ENCODE results near the gene DQX1.

DQX1 gene

GRCh38 chr2:74540291-74540690 is 14.3 kb upstream of the DQX1 start:
- no peak for DNase-seq (ENCODE audit: low read depth)
- TF ChIP-seq, protein P1, sequence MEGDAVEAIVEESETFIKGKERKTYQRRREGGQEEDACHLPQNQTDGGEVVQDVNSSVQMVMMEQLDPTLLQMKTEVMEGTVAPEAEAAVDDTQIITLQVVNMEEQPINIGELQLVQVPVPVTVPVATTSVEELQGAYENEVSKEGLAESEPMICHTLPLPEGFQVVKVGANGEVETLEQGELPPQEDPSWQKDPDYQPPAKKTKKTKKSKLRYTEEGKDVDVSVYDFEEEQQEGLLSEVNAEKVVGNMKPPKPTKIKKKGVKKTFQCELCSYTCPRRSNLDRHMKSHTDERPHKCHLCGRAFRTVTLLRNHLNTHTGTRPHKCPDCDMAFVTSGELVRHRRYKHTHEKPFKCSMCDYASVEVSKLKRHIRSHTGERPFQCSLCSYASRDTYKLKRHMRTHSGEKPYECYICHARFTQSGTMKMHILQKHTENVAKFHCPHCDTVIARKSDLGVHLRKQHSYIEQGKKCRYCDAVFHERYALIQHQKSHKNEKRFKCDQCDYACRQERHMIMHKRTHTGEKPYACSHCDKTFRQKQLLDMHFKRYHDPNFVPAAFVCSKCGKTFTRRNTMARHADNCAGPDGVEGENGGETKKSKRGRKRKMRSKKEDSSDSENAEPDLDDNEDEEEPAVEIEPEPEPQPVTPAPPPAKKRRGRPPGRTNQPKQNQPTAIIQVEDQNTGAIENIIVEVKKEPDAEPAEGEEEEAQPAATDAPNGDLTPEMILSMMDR (IDR thresholded peaks at IDR 0.05; ENCODE audit: insufficient read depth, low read depth, low read length, missing control alignments) = no peak
- no peak overlapping the region for H3K4me3 ChIP-seq (ENCODE audit: low read length)

GRCh38 chr2:74538881-74539339 is 12.9 kb upstream of the DQX1 start:
- H3K4me3 ChIP-seq (ENCODE audit: low read length) = no peak overlapping the region
- no peak for DNase-seq (ENCODE audit: low read depth)
- TF ChIP-seq, protein P1 (IDR thresholded peaks at IDR 0.05; ENCODE audit: insufficient read depth, low read depth, low read length, missing control alignments) = no peak

DNA sequence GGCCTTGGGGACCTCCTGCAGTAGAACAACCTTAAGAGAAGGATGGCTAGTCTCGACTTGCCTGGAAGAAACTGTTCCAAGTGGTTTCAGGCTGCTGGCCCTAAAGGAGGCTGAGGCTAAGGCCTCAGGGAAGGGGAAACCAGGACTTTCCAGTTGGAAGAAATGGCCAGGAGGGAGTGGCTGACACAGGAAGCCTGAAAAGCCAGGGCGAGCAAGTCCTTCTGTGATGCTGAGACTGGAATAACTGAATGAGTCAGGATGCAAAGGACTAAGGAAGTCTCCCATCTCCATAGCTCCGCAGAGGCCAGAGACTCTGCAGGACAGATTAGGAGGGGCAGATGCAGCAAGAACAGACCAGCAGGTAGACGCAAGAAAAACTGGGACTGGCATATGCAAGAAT is 11.1 kb upstream of the DQX1 start:
- TF ChIP-seq, protein P1 (IDR thresholded peaks at IDR 0.05; ENCODE audit: insufficient read depth, low read depth, low read length, missing control alignments) = no peak
- DNase-seq (ENCODE audit: low read depth) = peak; percentile 76
- no peak overlapping the region for H3K4me3 ChIP-seq (ENCODE audit: low read length)

DNA sequence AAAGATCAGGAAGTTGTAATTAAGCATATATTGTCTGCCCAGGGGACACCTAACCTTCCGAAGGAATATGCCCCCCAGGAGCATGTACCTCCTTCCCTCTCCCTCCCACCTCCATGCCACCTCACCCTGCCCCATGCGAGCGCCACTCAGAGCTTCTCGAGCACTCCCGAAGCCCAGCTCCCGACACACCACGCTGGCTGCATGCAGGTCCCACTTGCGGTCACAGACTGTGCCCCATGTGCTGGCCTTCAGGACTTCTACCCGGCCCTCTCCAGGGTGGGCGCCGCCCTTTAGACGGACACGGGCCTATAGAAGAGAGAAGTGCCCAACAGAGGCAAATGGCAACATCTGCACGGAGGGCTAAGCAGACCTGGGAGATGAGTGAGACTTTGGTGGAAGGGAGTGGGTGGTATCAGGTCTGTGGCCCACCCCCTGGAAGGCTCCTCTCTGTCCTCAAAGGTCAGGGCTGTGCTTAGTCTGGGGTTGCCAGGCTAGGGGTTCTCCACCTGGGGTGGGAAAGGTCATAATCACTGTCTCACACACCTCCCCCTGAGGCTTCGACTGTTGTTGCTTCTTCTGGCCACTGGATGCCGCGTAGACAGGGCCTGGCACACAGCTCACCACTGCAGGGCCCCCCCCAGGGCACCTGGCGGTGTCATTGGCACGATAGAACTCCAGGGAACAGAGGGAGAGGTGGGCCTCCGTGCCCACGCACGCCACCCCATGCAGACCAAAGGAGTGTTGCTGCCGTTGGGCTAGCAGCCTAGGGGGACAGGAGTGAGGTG is 10.3 kb upstream of the DQX1 start:
- DNase-seq (ENCODE audit: low read depth) = no peak
- TF ChIP-seq, protein P1 (IDR thresholded peaks at IDR 0.05; ENCODE audit: insufficient read depth, low read depth, low read length, missing control alignments) = no peak
- no peak overlapping the region for H3K4me3 ChIP-seq (ENCODE audit: low read length)

GRCh38 chr2:74535440-74535965 is 9.5 kb upstream of the DQX1 start:
- TF ChIP-seq, protein P1 (IDR thresholded peaks at IDR 0.05; ENCODE audit: insufficient read depth, low read depth, low read length, missing control alignments) = no peak
- no peak for DNase-seq (ENCODE audit: low read depth)
- H3K4me3 ChIP-seq (ENCODE audit: low read length) = no peak overlapping the region

DNA sequence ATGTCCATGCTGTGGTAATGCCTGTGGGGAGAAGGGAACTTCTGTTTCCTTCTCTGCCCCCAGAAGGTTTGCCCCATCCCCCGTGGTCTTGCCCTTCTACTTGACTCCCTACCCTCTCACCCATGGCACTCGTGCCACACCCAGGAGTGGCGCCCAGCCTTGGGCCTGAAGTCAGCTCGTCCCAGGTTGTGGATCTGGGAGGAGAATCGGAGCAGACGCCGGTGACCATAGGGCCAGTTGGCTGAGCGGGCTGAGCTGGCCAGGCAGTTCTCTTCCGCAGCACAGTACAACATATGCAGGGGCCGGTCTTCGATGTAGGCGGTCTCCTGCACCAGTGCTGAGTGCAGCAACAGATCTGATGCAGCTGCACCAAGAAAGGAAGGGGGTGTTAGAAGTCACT is 8.4 kb upstream of the DQX1 start:
- no peak for DNase-seq (ENCODE audit: low read depth)
- H3K4me3 ChIP-seq (ENCODE audit: low read length) = no peak overlapping the region
- TF ChIP-seq, protein P1 (IDR thresholded peaks at IDR 0.05; ENCODE audit: insufficient read depth, low read depth, low read length, missing control alignments) = no peak

Measured in epithelial cell of esophagus (primary cell).